Fibroblast of lung (primary cell): ENCODE measurements around the gene UGT1A10. TPM values are rescaled to one million over a fixed set of nuclear protein-coding genes. Genes with fewer than 3 reads are reported as not detected.

Experiments used
- DNase-seq, 2 donors: peaks; one replicate each; pipeline versions ENCODE4 v3.0.0 to v3.0.0-alpha.2; 2010; ENCODE audit warnings: low read depth in 2 of 2
- H2AFZ ChIP-seq: 2 replicates; pipeline ENCODE4 v1.5.1; 2012; ENCODE audit warnings: low read length, control low read depth, inconsistent platforms
- H3K27ac ChIP-seq: 2 replicates; pipeline ENCODE4 v1.5.1; 2011; ENCODE audit warnings: low read length, control low read depth; ENCODE audit not compliant: insufficient read depth
- H3K27me3 ChIP-seq: 2 replicates; pipeline ENCODE4 v1.5.1; 2011; ENCODE audit warnings: mild to moderate bottlenecking, low read length; ENCODE audit not compliant: control insufficient read depth, insufficient read depth
- H3K36me3 ChIP-seq: 2 replicates; pipeline ENCODE4 v1.5.1; 2011; ENCODE audit warnings: low read length; ENCODE audit not compliant: control insufficient read depth, insufficient read depth
- H3K4me1 ChIP-seq: 2 replicates; pipeline ENCODE4 v1.5.1; 2011; ENCODE audit warnings: low read length; ENCODE audit not compliant: control insufficient read depth, insufficient read depth; ENCODE audit errors: extremely low read depth
- H3K4me2 ChIP-seq: 2 replicates; pipeline ENCODE4 v1.5.1; 2011; ENCODE audit warnings: low read length, control low read depth; ENCODE audit not compliant: insufficient read depth; ENCODE audit errors: extremely low read depth
- H3K4me3 ChIP-seq, 4 experiments: fragments of 200-600 bp in 1 of 4; sonication (generic) in 1 of 4; replicated peaks in 1 of 4; 2 replicates each; pipeline ENCODE4 v1.5.1; 2011 to 2016; ENCODE audit warnings: low read length in 4 of 4, low read depth in 3 of 4, mild to moderate bottlenecking in 3 of 4, control low read depth in 2 of 4, inconsistent platforms in 1 of 4, mixed read lengths in 1 of 4; ENCODE audit not compliant: insufficient read depth in 1 of 4; ENCODE audit errors: control extremely low read depth in 1 of 4
- H3K79me2 ChIP-seq: 2 replicates; pipeline ENCODE4 v1.5.1; 2012; ENCODE audit warnings: mild to moderate bottlenecking, low read length, inconsistent platforms; ENCODE audit not compliant: control insufficient read depth, insufficient read depth
- H3K9ac ChIP-seq: 2 replicates; pipeline ENCODE4 v1.5.1; 2011; ENCODE audit warnings: mild to moderate bottlenecking, low read length, control low read depth; ENCODE audit not compliant: insufficient read depth
- H3K9me3 ChIP-seq: 2 replicates; pipeline ENCODE4 v1.5.1; 2012; ENCODE audit warnings: low read depth, low read length; ENCODE audit not compliant: control insufficient read depth, insufficient read depth
- H4K20me1 ChIP-seq: 2 replicates; pipeline ENCODE4 v1.5.1; 2011; ENCODE audit warnings: low read length; ENCODE audit not compliant: control insufficient read depth, insufficient read depth; ENCODE audit errors: extremely low read depth
- EZH2 ChIP-seq: IDR thresholded peaks from 2 replicates; pipeline ENCODE4 v1.5.1; 2012; ENCODE audit warnings: low read length, control low read depth, mild to moderate bottlenecking; ENCODE audit errors: missing control alignments
- polyA plus RNA-seq, 2 donors: library from polyadenylated mRNA; depleted of rRNA in 1 of 2; stranded (reverse) in 1 of 2; unstranded in 1 of 2; fragments of >200 nt; gene quantifications; 2 replicates each; pipeline ENCODE4 v1.2.1, GENCODE V29; 2011 to 2012; ENCODE audit warnings: missing spikeins in 1 of 2
- total RNA-seq: library from RNA; depleted of rRNA; stranded (reverse); fragments of >200 nt; gene quantifications from 2 replicates; pipeline ENCODE4 v1.2.1, GENCODE V29; 2014
- TF ChIP-seq, protein P1 (sequence below), 2 donors: IDR thresholded peaks in 1 of 2; conservative IDR thresholded peaks in 1 of 2; 1 replicate in 1 of 2; 2 replicates in 1 of 2; pipeline ENCODE4 v1.5.1; 2011 to 2012; ENCODE audit warnings: low read length in 2 of 2, control low read depth in 1 of 2, inconsistent platforms in 1 of 2, low read depth in 1 of 2, mild to moderate bottlenecking in 1 of 2

Gene UGT1A10
- total and polyA plus RNA-seq, 2 donors (not counting 1 experiment from before 2014, with no cell fraction given), result not detected

DNA sequence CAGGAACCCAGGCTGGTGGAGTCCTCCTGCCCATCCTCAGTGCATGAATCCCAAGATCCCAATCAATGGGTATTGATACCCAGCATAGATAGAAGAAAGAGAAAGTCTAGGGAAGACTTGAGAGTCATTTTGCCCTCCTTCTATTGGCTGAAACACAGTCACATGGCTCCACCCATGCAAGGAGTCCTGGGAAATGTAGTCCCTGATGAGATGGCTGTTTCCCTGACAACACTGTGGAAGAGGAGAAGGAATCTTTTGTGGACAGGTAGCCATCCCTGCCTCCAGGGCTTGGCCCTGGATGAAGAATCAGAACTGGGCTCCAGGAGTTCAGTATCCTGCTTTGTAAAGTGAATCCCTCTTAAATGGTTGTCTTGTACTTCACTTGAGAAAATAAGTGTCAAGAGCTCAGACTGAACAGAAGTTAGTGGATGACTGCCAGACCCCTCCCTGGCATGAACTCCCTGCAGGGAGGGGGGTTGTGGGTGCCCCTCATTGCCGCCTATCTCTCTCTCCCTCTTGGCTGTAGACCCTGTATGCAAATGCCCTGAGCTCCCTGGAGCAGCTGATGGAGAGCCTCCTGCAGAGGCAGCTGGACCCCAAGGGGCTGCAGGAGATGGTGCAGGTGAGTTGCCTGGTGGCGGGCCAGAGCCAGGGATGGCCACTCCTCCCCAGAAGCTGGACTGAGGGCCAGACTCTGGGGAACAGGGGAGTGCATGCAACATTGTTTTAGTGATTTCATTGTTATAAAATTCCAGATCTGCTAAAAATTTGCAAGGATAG lies 178.0 kb downstream of the UGT1A10 start:
- Histone ChIP-seq H3K4me3 (no peak overlapping the region), H3K9ac (no peak overlapping the region), H3K36me3 (no peaks in the 10 kb centered on the region), H3K4me2 (no peak overlapping the region), H3K9me3 (no peaks in the 10 kb centered on the region), H3K4me1 (no peaks in the 10 kb centered on the region), H4K20me1 (no peaks in the 10 kb centered on the region), H3K27ac (no peak overlapping the region), H2AFZ (no peak overlapping the region), H3K79me2 (no peaks in the 10 kb centered on the region), H3K27me3 (no peaks in the 10 kb centered on the region)
- DNase-seq, result no peak
- TF ChIP-seq EZH2, result no peak
- TF ChIP-seq, protein P1, sequence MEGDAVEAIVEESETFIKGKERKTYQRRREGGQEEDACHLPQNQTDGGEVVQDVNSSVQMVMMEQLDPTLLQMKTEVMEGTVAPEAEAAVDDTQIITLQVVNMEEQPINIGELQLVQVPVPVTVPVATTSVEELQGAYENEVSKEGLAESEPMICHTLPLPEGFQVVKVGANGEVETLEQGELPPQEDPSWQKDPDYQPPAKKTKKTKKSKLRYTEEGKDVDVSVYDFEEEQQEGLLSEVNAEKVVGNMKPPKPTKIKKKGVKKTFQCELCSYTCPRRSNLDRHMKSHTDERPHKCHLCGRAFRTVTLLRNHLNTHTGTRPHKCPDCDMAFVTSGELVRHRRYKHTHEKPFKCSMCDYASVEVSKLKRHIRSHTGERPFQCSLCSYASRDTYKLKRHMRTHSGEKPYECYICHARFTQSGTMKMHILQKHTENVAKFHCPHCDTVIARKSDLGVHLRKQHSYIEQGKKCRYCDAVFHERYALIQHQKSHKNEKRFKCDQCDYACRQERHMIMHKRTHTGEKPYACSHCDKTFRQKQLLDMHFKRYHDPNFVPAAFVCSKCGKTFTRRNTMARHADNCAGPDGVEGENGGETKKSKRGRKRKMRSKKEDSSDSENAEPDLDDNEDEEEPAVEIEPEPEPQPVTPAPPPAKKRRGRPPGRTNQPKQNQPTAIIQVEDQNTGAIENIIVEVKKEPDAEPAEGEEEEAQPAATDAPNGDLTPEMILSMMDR (conservative IDR thresholded peaks at IDR 0.05 in 1 of 2, IDR thresholded peaks at IDR 0.05 in 1 of 2; ENCODE audit: low read depth in 1 of 2, low read length in 2 of 2), result no peak

DNA sequence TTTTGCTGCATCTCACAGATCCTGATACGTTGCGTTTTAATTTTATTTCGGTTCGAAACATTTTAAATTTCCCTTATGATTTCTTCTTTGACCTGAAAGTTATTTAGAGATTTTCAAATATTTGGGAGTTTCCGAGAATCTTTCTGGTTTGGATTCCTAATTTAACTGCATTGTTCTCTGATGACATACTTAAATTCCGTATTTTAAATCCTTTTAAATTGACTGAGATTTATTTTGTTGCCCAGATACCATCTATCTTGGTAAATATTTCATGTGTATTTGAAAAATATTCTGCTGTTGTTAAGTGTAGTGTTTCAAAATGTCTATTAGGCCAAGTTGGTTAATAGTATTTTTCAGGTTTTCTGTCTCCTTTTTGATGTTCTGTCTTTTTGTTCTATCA lies 179.6 kb downstream of the UGT1A10 start:
- Histone ChIP-seq H3K36me3 (no peaks in the 10 kb centered on the region), H4K20me1 (no peaks in the 10 kb centered on the region), H3K27me3 (no peaks in the 10 kb centered on the region), H3K9ac (no peak overlapping the region), H3K79me2 (no peaks in the 10 kb centered on the region), H3K4me1 (no peaks in the 10 kb centered on the region), H3K9me3 (no peaks in the 10 kb centered on the region), H3K4me3 (no peak overlapping the region), H3K27ac (no peak overlapping the region), H3K4me2 (no peak overlapping the region), H2AFZ (no peak overlapping the region)
- peak in 1 of 2 donors; percentile 38 for DNase-seq
- TF ChIP-seq, protein P1 (conservative IDR thresholded peaks at IDR 0.05 in 1 of 2, IDR thresholded peaks at IDR 0.05 in 1 of 2; ENCODE audit: low read depth in 1 of 2, low read length in 2 of 2), result no peak
- no peak for TF ChIP-seq EZH2

DNA sequence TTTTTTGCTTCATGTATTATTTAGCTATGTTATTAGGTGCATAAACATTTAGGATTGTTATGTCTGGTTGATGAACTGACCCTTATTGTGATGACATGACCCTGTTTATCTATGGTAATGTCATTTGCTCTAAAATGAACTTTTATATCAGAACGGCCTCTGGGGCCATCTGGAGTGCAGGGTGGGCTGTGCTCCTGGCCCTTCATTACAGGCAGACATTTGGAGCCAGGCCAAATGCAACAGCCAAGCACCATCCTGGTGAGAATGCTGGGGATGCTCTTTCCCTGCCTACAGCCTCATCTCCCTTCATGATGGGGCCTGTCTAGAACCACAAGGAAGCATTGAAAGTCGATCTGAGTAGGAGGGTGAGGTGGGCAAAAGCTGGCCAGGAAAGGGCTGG lies 180.1 kb downstream of the UGT1A10 start:
- H3K9me3 ChIP-seq, result no peaks in the 10 kb centered on the region
- H3K4me3 ChIP-seq, result no peak overlapping the region
- DNase-seq, result no peak
- no peak overlapping the region for H3K9ac ChIP-seq
- no peak overlapping the region for H3K27ac ChIP-seq
- TF ChIP-seq EZH2, result no peak
- TF ChIP-seq, protein P1 (conservative IDR thresholded peaks at IDR 0.05 in 1 of 2, IDR thresholded peaks at IDR 0.05 in 1 of 2; ENCODE audit: low read depth in 1 of 2, low read length in 2 of 2), result no peak
- no peak overlapping the region for H2AFZ ChIP-seq
- peaks cover 2% of the 10 kb centered on the region for H3K27me3 ChIP-seq
- no peaks in the 10 kb centered on the region for H3K4me1 ChIP-seq
- H3K79me2 ChIP-seq, result no peaks in the 10 kb centered on the region
- no peaks in the 10 kb centered on the region for H4K20me1 ChIP-seq
- no peaks in the 10 kb centered on the region for H3K36me3 ChIP-seq
- H3K4me2 ChIP-seq, result no peak overlapping the region
